Bone marrow (tissue), 2 donors: ENCODE data around the gene AGRN.
"Not testable (repeated sequence)": the region's sequence is repeated elsewhere in the genome, so short reads cannot be mapped to it uniquely, and the experiment has no call there.

Source experiments
- DNase-seq, 2 donors: peaks; one replicate each; lab custom pipeline; 2025; lab: John Stamatoyannopoulos, UW

AGRN gene

DNA sequence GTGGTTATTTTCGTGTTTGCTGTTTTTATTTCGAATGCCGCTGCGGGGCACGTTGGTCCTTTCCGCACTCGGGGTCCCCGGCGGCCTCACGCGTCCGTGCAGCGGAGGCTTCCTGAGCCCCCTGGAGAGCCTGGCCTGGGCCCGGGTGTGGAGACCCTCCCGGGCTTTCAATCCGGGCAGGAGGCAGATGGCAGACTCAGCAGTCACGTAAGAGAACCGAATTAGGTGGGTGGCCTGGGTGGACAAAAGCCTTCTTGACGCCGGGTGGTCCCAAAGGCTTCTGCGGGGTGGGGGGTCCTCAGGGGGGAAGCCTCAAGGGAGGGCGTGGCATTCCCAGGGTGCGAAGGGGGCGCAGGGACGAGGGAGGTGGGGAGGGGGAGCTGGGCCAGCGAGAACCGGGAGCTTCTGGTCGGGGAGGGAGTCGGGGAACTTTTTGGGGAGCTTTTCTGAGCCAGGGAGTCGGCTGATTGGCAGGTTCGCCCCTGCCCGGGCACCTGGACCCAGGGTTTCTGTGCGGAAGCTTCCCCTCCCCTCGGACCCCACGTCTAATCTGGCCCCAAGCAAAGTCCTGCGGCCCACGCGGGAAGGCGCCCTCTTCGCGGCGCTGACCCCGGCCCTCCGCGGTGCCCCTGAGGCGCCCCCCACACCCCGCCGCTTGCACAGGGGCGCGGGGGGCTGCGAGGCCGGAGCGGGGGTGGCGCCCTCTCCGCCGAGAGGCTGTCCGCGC lies 18.7 kb upstream of the AGRN start:
- DNase-seq, result no peak

- no peak for DNase-seq
Observed at GRCh38 chr1:1003618-1004419, 16.1 kb upstream of the AGRN start.

DNA sequence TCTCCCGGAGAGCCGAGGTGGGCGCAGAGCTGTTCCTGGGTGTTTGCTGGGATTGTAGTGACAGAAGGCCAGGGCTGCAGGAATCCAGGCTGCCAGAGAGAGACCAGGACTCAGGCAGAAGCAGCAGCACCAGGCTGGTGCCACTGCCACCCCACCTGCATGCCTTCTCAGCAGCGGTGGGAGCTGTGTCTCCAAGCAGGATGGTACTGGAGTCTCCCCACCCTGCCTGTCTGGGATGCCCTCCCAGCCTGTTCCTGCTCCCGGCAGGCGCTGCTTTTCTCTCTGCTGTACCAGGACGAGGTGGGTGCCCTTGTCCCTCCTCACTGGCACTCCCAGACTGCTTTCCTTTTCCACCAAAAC lies 15.5 kb upstream of the AGRN start:
- no peak for DNase-seq

GRCh38 chr1:1004780-1005697 lies 14.9 kb upstream of the AGRN start:
- DNase-seq, result no peak

DNA sequence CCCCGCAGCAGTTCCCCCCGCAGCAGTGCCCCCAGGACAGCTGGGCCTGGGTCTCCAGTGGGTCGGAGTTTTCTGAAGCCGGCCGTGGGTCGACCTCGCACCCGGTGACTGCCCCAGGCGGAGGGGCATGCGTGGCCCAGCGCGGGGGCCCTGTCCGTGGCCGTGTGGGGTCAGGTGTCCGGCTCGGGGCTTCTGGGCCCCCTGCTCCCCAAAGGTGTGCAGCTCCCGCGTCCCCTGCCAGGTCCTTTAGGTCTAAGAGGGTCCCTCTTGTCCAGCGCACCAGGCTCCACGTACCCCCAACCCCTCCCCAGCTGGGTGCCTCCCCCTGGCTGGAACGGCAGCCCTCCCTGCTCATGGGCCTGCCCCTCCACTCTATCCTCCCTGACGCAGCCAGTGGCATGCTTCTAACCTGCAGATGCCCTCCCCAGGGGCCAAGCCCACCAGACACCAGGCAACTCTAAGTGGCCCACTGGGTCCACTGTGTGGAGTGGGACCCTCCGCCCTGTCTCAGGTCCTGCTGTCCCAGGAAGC lies 14.1 kb upstream of the AGRN start:
- no peak for DNase-seq

- DNase-seq, result no peak
Observed at GRCh38 chr1:1006305-1007159, 13.4 kb upstream of the AGRN start.

DNA sequence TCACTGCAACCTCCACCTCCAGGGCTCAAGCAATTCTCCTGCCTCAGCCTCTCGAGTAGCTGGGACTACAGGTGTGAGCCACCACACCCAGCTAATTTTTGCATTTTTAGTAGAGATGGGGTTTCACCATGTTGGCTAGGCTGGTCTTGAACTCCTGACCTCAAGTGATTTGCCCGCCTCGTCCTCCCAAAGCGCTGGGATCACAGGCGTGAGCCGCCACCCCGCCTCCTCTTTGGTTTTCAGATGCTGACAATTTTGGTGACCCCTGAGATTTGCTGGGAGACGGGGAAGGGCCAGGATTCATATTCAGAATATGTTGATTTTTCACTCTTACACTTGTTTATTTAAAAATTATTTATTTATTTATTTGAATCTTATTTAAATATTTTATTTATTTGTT lies 9.8 kb upstream of the AGRN start:
- not testable (repeated sequence) for DNase-seq

DNA sequence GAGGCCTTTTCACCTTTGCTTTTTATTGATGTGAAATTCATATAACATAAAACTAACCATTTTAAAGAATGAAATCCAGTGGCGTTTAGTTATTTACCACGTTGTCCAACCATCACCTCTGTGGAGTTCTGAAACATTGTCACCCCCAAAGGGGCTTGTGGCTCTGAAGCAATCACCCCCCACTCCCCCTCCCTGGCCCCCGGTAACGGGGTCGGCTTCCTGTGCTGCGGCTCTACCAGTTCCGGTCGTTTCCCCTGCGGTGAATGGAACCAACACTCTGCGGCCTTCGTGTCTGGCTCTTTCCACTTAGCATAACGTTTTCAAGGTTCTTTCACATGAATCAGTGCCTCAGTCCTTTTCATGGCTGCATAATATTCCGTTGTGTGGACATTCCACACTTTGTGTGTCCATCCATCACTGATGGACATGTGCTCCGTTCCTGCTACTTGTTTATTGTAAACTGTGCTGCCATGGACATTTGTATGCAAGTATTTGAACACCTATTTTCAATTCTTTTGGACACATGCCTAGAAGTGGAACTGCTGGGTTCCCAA lies 8.4 kb upstream of the AGRN start:
- no peak for DNase-seq

- DNase-seq, result not testable (repeated sequence)
Observed at GRCh38 chr1:1012736-1013104, 7.2 kb upstream of the AGRN start.

- peak; percentile 63 to 66 for DNase-seq
Observed at GRCh38 chr1:1013105-1013921, 6.6 kb upstream of the AGRN start, which contains the start of gene ISG15. Gene ISG15 (plus strand): TSS chr1:1013497. CDS start chr1:1013574, 77 bp downstream.

- no peak for DNase-seq
Observed at GRCh38 chr1:1013922-1014648, 5.8 kb upstream of the AGRN start.

- no peak for DNase-seq
Observed at GRCh38 chr1:1014799-1015681, 4.9 kb upstream of the AGRN start.

DNA sequence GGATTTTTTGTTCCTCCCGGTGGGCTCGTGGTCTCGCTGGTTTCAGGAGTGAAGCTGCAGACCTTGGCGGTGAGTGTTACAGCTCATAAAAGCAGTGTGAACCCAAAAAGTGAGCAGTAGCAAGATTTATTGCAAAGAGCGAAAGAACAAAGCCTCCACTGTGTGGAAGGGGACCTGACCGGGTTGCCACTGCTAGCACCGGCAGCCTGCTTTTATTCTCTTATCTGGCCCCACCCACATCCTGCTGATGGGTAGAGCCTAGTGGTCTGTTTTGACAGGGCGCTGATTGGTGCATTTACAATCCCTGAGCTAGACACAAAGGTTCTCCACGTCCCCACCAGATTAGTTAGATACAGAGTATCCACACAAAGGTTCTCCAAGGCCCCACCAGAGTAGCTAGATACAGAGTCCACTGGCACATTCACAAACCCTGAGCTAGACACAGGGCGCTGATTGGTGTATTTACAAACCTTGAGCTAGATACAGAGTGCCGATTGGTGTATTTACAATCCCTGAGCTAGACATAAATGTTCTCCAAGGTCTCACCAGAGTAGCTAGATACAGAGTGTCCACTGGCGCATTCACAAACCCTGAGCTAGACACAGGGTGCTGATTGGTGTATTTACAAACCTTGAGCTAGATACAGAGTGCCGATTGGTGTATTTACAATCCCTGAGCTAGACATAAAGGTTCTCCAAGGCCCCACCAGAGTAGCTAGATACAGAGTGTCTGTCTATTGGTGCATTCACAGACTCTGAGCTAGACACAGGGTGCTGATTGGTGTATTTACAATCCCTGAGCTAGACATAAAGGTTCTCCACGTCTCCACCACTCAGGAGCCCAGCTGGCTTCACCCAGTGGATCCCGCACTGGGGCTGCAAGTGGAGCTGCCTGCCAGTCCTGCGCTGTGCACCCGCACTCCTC lies 2.3 kb upstream of the AGRN start:
- not testable (repeated sequence) for DNase-seq

GRCh38 chr1:1018321-1018685 lies 1.6 kb upstream of the AGRN start:
- not testable (repeated sequence) for DNase-seq

GRCh38 chr1:1019122-1019999 lies 559 bp upstream of the AGRN start:
- peak in 1 of 2 donors; percentile 82 for DNase-seq

DNA sequence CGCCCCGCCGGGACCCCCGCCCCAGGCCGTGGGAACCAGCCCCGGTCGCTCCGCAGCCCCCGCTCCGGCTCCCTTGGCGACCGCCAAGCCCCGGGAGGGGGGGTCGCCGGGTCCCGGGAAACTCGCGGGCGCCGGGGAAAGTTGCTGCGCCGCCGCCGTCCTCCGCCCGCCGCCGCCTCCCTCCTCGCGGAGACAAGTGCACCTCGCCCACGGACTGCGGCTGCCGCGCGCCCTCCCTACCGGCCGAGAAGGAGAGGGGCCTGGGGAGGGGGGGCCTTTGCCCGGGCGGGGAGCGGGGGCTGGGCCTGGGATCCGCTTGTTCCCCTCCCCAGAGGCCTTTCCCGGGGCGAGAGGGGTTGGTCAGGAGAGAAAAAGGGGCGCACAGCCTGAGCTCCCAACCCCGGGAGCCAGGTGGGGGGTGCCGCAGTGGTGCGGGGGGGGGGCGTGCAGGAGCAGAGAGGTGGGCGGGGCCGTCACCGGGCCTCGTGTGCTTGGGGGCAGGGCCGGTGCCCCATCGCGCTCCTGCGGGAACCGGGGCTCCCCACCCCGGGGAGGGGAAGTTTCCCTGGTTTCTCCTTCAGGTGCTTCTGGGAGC lies 592 bp downstream of the AGRN start:
- no peak for DNase-seq
